ENCODE measurements around the gene PATJ. TPM values are rescaled to one million over a fixed set of nuclear protein-coding genes. Genes with fewer than 3 reads are reported as not detected.
A peak's percentile ranks its signal among the peaks of the same experiment; 100 is the strongest.
"Not testable (repeated sequence)": the region's sequence is repeated elsewhere in the genome, so short reads cannot be mapped to it uniquely, and the experiment has no call there.

Gene PATJ
- total RNA-seq, 1 donor from 2014 or later = 39.4 TPM

- Mint-ChIP-seq H3K27me3 (no peaks in the 10 kb centered on the region), H3K4me3 (no peak overlapping the region), H3K9me3 (peaks cover 9% of the 10 kb centered on the region), H3K27ac (peak overlapping the region; percentile 4), H3K36me3 (peaks cover 32% of the 10 kb centered on the region), H3K4me1 (ENCODE audit: unreplicated experiment) (peaks cover 4% of the 10 kb centered on the region)
- DNase-seq (ENCODE audit: extremely low spot score, unreplicated experiment) = no peak
- TF ChIP-seq CTCF (conservative IDR thresholded peaks at IDR 0.05) = no peak
Measured at GRCh38 chr1:61873581-61873980, 131.3 kb downstream of the PATJ start.

GRCh38 chr1:61873994-61874393 lies 131.7 kb downstream of the PATJ start:
- peaks cover 32% of the 10 kb centered on the region for H3K36me3 Mint-ChIP-seq

GRCh38 chr1:61875198-61875597 lies 132.9 kb downstream of the PATJ start:
- H3K4me1 Mint-ChIP-seq (ENCODE audit: unreplicated experiment) = peaks cover 4% of the 10 kb centered on the region
- no peak for DNase-seq (ENCODE audit: extremely low spot score, unreplicated experiment)
- TF ChIP-seq CTCF (conservative IDR thresholded peaks at IDR 0.05) = no peak
- peaks cover 32% of the 10 kb centered on the region for H3K36me3 Mint-ChIP-seq
- H3K27ac Mint-ChIP-seq = no peak overlapping the region
- H3K4me3 Mint-ChIP-seq = no peak overlapping the region
- H3K9me3 Mint-ChIP-seq = peaks cover 9% of the 10 kb centered on the region
- H3K27me3 Mint-ChIP-seq = no peaks in the 10 kb centered on the region

More at GRCh38 chr1:61873994-61874393, 131.7 kb downstream of the PATJ start:
- no peak overlapping the region for H3K4me3 Mint-ChIP-seq
- TF ChIP-seq CTCF (conservative IDR thresholded peaks at IDR 0.05) = no peak
- H3K9me3 Mint-ChIP-seq = peaks cover 9% of the 10 kb centered on the region
- no peaks in the 10 kb centered on the region for H3K27me3 Mint-ChIP-seq
- H3K4me1 Mint-ChIP-seq (ENCODE audit: unreplicated experiment) = peaks cover 4% of the 10 kb centered on the region
- DNase-seq (ENCODE audit: extremely low spot score, unreplicated experiment) = no peak
- no peak overlapping the region for H3K27ac Mint-ChIP-seq

GRCh38 chr1:61879887-61880474 lies 137.7 kb downstream of the PATJ start:
- H3K9me3 Mint-ChIP-seq; DNase-seq (ENCODE audit: extremely low spot score, unreplicated experiment); H3K27ac Mint-ChIP-seq; H3K4me1 Mint-ChIP-seq (ENCODE audit: unreplicated experiment); H3K27me3 Mint-ChIP-seq; H3K4me3 Mint-ChIP-seq: not testable (repeated sequence)
- peaks cover 30% of the 10 kb centered on the region for H3K36me3 Mint-ChIP-seq

GRCh38 chr1:61887076-61887867 lies 145.0 kb downstream of the PATJ start:
- peaks cover 29% of the 10 kb centered on the region for H3K36me3 Mint-ChIP-seq
- H3K9me3 Mint-ChIP-seq = peaks cover 6% of the 10 kb centered on the region

More at GRCh38 chr1:61887076-61887867, 145.0 kb downstream of the PATJ start:
- peaks cover 21% of the 10 kb centered on the region for H3K4me1 Mint-ChIP-seq (ENCODE audit: unreplicated experiment)
- H3K27me3 Mint-ChIP-seq = no peaks in the 10 kb centered on the region
- H3K27ac Mint-ChIP-seq = peak overlapping the region; percentile 78
- DNase-seq (ENCODE audit: extremely low spot score, unreplicated experiment) = no peak
- no peak for TF ChIP-seq CTCF (conservative IDR thresholded peaks at IDR 0.05)
- peak overlapping the region; percentile 2 for H3K4me3 Mint-ChIP-seq

Measured in type B pancreatic cell (in vitro differentiated cells).